A673 (cell line): ENCODE measurements around the gene LEMD1.

Source experiments
- CTCF ChIP-seq: fragments of 300-800, 200-600 bp; sonication (generic); conservative IDR thresholded peaks from 2 replicates; pipeline ENCODE4 v1.5.1; 2017; ENCODE audit warnings: low read depth, mild to moderate bottlenecking, antibody characterized with exemption, low read length, moderate library complexity, mixed read lengths
- EZH2 ChIP-seq: fragments of 200-600 bp; sonication (generic); IDR thresholded peaks from 2 replicates; pipeline ENCODE4 v1.6.1; 2017; ENCODE audit warnings: borderline replicate concordance, low read depth, mild to moderate bottlenecking, mixed read lengths, antibody characterized with exemption, low read length; ENCODE audit not compliant: poor library complexity, severe bottlenecking

GRCh38 chr1:205392650-205393049 is 29.2 kb downstream of the LEMD1 start:
- TF ChIP-seq CTCF = no peak
- no peak for TF ChIP-seq EZH2
